Measurements from ENCODE around the gene SESN3.
"Not testable (repeated sequence)": the region's sequence is repeated elsewhere in the genome, so short reads cannot be mapped to it uniquely, and the experiment has no call there.

Gene SESN3

DNA sequence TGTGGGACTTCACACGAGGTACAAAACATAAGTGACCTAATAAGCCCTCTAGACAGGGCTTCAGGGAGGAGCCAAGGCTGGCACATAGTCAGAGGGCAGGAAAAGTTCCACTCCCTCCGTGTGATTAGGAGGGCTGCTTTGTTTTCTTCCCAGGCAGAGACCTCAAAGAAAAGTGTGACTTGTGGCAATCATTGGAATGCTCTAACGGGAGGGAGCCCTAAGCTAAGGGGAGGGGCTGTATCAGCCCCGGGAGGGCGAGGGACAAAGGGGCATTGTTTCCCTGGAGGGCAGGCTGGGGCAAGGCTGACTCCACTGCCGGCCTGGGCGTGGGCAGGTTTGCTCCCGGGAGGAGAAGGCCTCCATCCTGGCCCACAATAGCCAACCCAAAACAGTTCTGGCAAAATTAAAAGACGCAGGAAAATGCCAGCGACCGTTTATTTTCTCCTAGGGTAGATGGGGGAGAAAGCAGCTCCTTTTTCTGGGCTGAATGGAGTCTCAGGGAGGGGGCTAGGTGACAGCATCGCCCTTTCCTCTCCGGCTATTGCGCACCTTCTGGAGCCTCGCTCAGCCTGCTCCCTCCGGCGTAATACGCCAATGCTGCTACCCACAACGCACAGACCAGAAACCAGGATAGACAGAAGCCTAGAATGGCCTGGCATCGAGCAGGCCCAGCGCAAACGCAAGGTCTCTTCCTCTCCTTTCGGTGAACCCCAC, 81.2 kb downstream of the SESN3 start:
- DNase-seq, result no peak

DNA sequence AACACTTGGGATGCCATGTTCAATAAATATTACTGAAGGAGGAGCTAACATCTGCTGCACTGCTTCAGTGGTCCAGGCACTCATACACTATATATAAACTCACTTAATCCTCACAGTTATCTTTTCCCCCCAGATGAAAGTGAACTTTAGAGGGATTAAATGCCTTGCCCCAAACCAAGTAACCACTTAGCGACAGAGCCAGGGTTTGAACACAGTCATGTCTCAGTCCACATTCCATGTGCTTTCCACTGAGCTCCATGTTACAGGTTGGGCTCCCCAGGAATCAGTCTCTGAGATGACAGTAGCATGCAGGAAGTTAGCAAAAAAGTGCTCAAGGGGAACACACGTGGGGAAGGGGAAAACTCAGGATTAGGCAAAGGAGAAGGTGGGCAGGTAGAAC, 82.1 kb downstream of the SESN3 start:
- no peak for DNase-seq

DNA sequence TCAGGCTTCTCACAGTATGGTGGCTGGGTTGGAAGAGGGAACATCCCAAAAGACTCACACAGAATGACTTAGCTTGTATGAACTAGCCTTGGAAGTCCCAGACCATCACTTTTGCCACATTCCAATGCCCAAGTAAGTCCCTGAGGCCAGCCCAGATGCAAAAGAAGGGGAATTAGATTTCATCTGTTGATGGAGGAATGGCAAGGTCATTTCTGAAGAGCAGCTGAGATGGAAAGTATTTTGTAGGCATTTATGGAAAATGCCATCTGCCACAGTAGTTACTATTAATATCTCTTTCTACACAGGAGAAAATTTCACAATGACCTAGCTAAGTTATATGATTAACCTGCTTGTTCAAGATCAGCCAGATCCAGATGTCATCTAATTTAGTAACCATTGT, 82.6 kb downstream of the SESN3 start:
- DNase-seq, result no peak

DNA sequence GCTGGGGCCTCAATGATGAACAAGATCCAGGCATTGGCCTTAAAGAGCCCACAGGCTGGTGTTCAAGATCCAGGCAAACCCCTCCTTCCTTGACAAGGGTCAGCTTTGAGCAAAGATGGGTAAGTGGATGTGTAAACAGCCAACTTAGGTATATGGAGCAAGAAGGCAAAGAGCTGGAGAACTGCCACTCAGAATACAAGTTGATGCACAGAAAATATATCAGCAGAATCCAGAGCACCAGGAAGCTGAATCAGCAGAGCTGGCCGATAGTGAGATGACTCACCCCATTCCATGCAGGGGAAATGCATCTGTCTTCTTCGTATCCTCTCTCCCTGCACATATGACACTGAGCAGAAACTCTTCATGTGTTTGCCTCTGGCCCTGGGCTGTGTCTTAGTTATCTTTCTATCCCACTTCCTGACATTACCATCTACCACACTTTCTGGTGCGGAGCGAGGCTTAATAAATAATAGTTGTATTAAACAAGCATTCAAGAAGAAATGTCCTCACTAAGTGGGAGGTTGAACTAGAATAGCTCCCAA, 83.6 kb downstream of the SESN3 start:
- no peak for DNase-seq

DNA sequence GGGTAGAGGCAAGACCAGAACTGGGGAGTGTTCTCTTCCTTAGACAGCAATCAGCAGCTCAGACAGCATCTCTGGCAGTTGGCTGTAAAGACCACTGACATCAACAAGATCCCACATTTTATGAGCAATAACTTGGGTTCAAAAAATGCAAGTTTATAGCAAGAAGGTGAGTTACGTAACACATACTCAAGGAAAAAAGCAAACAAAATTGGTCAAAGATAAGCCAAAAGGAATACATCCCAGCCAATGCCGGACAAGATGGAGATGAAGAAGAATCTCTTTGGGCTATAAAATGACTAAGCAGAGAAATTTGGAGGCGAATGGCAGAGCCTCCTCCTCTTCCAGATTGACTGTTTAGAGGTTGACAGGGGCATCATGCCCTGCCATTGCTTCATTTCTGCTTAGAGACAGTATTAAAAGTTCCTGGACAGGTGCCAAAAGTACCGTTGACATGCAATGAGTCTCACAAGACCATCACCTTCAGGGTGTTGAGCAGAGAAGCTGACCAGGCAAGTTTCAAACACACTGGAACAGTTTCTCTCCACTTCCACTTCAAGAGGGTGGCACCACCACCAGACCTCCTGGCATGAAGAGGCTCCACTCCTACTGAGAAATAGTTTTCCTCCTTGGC, 85.5 kb downstream of the SESN3 start:
- no peak for DNase-seq

DNA sequence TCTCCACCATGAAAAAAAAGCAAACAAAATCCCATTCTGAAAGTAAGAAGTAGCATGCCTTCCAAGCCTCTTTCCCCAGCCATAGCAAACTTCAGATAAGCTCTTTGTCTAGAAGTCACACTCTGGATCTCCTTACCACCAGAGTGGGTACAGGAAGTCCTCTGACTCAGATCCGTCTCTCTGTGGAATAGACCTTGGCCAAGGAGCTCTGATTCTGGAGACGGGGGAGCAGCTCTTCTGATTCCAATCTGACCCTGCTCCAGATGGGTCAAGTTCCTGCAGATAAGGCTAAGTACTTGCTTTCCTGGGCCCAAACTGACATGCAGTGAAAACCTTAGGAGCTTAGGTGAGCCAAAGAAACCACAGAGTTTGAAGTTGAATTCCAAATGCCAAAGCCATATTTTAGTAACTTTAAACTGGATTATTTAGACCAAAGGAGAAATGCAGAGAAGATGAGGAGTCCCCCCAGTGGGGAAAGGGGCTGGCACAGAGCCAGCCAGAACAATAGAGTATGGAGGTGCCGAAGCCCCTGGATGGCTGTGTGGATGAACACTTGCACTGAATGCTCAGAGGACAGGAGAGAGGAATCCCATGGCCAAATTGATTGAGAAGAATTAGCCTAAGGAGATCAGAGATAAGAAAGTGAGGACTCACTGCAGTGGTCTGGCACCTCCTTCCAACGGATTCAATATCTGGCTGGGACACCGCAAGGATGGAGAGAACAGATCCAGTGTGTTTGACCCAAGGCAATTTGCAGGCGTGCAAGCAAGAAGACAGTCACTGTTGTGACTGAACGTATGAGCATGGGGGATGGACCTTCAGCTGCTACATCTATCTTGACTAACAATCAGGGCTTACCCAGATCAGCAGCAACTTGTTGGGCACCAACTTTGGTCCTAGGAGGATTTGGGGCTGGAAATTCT, 86.4 kb downstream of the SESN3 start:
- DNase-seq, result no peak

DNA sequence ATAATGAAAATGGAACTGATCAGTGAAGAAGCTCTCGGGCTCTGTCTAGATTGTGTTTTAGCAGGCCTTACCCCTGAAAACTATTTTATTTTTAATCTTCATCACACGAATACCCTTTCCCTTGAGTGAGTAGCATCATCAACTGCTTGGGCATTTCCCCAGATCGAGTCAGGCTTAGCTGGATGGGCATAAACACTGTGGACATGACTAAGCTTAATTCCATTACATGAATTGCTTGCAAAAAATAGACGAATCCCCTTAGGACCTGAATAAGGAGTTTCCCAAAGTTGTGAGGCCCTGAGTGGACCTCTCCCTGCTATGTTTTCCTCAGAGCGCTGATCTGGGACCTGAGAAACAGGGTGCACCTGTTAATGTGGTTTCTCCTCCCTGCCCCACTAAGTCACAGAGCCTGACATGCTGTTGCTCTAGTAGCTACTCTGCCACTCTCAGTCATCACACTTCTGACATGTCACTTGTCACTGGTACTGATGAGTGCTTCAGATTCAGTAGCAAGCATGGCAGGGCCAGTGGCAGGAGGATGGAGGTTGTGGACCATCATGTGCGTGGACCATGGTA, 87.8 kb downstream of the SESN3 start:
- no peak for DNase-seq

DNA sequence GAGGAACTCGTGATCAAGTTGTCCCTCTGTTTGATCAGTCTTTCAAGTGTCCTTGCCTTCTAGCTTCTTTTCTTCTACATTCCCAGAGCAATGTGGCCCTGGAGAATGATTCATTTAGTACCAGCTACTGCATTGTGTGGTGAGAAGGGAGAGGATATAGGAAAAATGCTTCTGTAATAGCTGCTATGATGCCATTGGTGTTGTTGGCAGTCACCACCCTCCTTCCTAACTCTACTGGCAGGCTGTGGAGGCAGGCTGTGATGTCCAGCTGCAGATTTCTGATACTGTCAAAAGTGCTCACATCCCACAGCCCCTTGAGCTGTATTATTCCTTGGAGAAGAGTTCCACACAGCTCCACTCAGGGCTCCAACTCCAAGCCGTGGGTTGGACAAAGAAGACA, 88.6 kb downstream of the SESN3 start:
- DNase-seq, result no peak

DNA sequence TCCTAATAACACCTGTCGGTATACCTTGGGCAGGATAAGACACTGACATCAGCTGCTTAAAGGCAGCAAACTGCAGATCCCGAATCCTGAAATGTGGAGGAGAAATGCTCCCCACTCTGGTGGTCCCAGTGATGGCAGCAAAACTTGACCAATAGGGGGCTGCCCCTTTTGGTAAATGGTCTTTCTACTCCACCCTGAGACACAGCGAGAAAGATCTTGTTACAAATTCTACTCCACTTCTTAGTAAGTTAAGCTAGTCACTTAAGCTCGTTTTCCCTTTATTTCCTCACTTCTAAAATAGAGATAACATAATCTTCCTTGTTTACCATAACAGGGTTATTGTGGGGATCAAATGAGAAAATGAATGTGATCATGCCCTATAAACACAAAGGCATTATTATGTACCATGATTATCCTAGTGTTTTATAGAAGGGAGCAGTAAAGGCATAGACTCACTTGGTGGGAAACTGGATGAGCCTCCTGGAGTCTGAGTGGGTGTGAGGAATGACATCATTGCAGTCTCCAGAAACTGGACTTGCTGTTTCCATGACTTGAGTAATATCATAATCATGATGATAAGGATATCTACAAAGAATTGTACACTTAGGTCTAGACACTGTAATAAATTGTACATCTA, 90.5 kb downstream of the SESN3 start:
- DNase-seq, result no peak

DNA sequence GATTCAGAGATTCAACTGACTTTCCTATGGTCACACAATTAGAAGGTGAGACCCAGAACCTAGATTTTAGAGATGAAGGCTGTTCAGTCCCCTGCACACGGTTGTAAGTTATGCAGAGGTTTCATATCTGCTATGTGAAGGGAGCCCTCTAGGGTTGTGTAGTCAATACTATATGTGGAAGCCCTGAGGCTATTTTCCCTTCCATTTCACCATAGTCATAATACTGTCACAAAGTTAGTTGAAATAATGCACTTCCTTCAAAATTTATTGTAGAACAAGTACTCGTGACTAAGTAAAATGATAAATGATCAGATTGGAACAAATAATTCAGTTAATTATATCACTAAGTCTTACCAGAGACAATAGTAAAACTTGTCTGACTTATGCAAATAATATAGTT, 92.6 kb downstream of the SESN3 start:
- DNase-seq, result no peak

DNA sequence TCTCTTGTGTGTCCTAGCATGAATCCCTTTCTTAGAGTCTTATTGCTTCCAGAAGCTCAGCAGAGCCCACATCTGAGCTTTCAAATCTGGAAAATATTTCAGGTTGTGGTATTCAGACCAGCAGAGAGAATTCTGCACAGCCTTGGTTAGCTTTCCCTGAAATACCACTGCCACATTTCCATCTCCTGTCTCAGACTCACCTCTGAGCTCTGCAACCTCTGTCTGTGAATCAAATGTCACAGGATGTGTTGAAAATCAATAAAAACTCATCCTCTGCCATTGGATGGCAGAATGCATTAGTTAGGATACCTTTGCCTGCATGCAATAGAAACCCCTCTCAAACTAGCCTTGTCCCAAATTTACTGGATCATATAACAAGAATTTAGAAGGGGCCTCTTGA, 93.7 kb downstream of the SESN3 start:
- no peak for DNase-seq

DNA sequence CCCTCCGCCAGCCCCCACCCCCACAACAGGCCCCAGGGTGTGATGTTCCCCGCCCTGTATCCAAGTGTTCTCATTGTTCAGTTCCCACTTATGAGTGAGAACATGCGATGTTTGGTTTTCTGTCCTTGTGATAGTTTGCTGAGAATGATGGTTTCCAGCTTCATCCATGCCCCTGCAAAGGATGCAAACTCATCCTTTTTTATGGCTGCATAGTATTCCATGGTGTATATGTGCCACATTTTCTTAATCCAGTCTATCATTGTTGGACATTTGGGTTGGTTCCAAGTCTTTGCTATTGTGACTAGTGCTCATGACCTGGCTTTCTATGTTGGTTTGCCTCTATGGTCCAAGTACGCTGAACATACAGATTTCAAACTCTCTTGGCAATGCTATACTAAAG, 94.3 kb downstream of the SESN3 start:
- not testable (repeated sequence) for DNase-seq

DNA sequence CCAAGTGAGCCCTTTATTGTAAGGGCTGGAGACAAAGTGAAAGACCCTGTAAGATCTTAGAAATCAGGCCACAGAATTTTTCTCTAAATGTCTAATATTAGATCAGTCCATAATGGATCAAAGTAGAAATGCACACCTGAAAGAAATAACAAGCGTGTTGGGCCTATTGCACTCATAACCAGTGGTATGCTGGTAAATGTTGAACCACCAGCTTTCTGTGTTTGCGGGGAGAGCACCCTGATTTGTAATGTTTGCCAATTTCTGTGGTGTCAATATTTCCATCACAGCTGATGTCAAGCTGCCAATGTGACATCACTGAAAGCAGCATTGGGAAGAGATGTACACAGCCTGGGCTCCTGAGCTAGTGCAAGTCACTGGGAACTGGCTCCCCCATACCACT, 95.1 kb downstream of the SESN3 start:
- no peak for DNase-seq

DNA sequence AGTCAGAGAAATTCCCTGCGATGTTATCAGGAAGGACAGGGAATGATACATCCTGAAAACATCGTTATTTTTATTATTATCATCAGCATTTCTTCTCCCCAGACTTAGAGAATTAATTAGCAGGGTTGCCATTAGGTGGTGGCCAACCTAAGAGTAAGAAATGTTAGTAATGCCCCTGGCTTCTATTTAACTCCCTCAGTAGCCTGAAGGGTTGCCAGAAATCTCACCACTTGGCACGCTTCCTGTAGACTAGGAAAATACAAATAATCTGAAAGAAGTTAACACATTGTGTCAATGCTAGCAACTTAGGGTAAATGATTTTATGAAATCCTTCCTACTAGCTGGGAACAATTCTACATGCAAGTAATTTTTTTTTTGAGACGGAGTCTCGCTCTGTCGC, 95.8 kb downstream of the SESN3 start:
- DNase-seq, result no peak

DNA sequence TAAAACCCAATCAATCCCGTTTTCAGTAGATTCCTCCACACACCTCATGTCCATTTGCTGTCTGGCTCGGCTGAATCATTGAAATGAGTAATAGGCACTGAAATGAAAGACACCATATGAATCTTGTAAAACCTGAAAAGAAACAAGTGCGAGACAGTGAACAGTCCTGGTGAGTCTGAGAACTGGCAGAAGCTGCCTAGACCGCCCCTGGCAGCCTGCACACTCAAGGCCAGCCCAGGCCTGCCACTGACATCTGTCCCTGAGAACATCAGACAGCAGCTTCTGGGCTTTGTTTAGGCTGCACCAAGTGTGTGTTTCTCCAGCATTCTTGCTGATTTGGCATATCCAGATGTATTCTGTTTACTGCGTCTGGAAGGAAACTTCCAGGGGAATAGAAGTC, 96.5 kb downstream of the SESN3 start:
- DNase-seq, result no peak

DNA sequence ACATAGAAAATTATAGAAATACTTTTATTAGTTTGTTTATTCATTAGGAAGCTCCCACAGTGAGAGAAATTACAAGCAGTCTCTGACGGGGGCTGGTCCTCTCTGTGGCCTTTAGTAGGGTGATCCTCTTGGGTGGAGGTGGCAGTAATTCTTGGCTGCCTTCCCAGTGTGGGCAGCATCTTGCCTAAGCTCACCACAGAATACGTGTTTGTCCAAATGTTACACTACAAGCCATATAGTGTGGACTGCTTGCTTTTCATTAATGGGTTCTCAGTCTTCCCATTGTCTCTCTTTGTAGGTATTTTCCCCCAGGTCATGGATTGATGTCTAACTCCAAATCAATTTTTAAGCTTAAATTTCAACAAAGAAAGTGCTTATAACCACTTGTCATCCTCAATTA, 98.0 kb downstream of the SESN3 start:
- DNase-seq, result no peak

DNA sequence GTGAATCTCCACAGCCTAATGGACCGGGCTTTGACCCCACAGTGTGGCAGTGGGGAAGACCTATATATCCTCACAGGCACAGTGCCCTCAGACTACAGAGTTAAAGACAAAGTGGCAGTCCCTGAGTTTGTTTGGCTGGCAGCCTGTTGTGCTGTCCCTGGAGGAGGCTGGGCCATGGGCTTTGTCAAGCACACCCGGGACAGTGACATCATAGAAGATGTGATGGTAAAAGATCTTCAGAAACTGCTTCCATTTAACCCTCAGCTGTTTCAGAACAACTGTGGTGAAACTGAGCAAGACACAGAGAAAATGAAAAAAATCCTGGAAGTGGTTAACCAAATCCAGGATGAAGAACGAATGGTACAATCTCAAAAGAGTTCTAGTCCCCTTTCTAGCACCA, 102.4 kb downstream of the SESN3 start:
- DNase-seq, result no peak

DNA sequence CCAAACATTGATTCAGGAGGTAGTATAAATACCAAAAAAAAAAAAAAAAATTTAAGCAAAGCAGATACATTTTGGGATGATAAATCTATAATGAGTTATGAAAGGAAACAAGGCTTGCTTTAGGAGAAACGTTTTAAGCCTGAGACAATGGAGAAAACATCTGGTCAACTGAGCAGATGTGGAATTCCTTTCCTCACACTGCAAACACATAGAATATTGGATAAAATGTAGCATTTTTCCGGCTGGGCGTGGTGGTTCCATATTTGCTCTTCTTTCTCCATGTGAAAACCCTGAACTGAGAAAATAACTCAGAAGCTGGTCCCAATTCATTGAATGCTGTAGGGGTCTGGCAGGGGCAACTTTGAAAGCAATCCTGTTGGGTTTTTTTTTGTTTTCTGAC, 107.4 kb downstream of the SESN3 start:
- no peak for DNase-seq

DNA sequence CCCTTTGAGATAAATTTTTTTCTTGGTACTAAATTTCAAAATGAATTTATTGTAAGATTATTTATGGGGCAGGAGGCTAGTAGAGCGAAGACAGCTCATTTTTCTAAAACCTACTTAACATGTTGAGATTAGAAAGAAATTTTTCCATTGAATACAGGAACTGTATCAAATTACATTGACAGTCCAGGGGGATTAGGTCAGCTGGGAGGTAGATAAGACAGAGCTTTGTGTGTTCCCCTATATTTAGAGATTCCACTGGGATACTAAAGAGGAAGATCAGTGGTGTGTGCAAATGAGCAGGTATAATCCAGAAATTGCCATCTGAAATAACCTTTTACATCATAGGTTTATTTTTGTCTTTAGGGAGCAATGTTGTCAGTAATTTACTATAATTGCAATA, 109.3 kb downstream of the SESN3 start:
- no peak for DNase-seq

DNA sequence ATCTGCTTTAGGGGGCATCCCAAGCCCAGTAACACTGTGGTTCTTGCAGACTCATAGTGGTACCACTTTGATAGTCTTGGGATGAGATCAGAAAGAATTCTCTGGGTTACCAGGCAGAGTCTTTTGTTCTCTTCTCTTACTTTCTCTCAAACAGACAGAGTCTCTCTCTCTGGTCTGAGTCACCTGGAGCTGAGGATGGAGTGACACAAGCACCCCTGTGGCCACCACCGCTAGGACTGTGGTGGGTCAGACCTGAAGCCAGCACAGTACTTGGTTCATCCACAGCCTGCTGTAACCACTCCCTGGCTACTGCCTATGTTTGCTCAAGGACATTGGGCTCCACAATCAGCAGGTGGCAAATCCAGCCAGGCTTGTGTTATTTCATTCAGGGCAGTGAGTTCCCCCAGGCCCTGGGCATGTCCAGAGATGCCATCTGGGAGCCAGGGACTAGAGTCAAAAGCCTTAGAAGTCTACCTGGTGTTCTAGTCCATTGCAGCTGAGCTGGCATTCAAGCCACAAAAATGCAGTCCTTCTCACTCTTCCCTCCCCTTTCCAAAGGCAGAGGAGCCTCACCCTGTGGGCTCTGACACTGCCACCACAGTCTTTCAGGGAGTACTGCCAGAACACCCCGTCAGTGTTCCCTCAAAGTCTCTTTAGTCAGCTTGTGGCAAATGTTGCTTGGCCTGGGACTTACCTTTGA, 111.5 kb downstream of the SESN3 start:
- no peak for DNase-seq

DNA sequence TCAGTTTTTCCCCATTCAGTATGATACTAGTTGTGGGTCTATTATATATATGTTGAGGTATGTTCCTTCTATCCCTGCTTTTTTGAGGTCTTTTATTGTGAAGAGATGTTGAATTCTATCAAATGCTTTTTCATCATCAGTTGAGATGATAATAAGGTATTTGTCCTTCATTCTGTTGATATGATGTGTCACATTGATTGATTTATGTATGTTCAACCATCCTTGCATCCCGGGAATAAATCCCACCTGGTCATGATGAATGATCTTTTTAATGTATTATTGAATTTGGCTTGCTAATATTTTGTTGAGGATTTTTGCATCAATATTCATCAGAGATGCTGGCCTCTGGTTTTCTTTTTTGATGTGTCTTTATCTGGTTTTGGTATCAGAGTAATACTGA, 115.4 kb downstream of the SESN3 start:
- no peak for DNase-seq
